ENCODE data around the gene PTPN1.

PTPN1 gene

GRCh38 chr20:50554694-50555579 is 44.8 kb downstream of the PTPN1 start:
- H3K79me2 ChIP-seq (ENCODE audit: insufficient read depth, low read length) = no peaks in the 10 kb centered on the region; the same call in 1 of the 2 replicates
- H3K36me3 ChIP-seq (ENCODE audit: insufficient read depth, low read length) = no peaks in the 10 kb centered on the region
- H3K4me2 ChIP-seq (ENCODE audit: low read length) = no peak overlapping the region
- no peak overlapping the region for H3K9ac ChIP-seq (ENCODE audit: low read length)
- H2AFZ ChIP-seq (ENCODE audit: low read length) = no peak overlapping the region
- H3K27me3 ChIP-seq (ENCODE audit: insufficient read depth, low read length) = no peaks in the 10 kb centered on the region
- H3K4me3 ChIP-seq (ENCODE audit: low read depth, low read length, poor library complexity, severe bottlenecking) = no peak overlapping the region
- no peaks in the 10 kb centered on the region for H3K9me2 ChIP-seq (ENCODE audit: low read depth, low read length)
- H3F3A ChIP-seq (ENCODE audit: insufficient read depth, low read length) = no peaks in the 10 kb centered on the region
- H3K4me1 ChIP-seq (ENCODE audit: insufficient read depth, low read length, severe bottlenecking) = no peaks in the 10 kb centered on the region
- H3K9me3 ChIP-seq (ENCODE audit: low read length) = peaks cover 3% of the 10 kb centered on the region; the same call in 1 of the 2 replicates
- TF ChIP-seq EZH2 (IDR thresholded peaks at IDR 0.05; ENCODE audit: borderline replicate concordance, low read length) (no peak), CTCF (IDR thresholded peaks at IDR 0.05; ENCODE audit: low read length) (no peak)
- H3K27ac ChIP-seq (ENCODE audit: low read depth, low read length, poor library complexity, severe bottlenecking) = no peak overlapping the region
- H4K20me1 ChIP-seq (ENCODE audit: insufficient read depth, low read length) = no peaks in the 10 kb centered on the region

GRCh38 chr20:50555662-50556061 is 45.5 kb downstream of the PTPN1 start:
- Histone ChIP-seq H3K79me2 (ENCODE audit: insufficient read depth, low read length) (no peaks in the 10 kb centered on the region; the same call in 1 of the 2 replicates), H3K4me3 (ENCODE audit: low read depth, low read length, poor library complexity, severe bottlenecking) (no peak overlapping the region), H3K27ac (ENCODE audit: low read depth, low read length, poor library complexity, severe bottlenecking) (no peak overlapping the region), H3K9me2 (ENCODE audit: low read depth, low read length) (no peaks in the 10 kb centered on the region), H2AFZ (ENCODE audit: low read length) (no peak overlapping the region), H3K9me3 (ENCODE audit: low read length) (peaks cover 3% of the 10 kb centered on the region; the same call in 1 of the 2 replicates), H3K36me3 (ENCODE audit: insufficient read depth, low read length) (no peaks in the 10 kb centered on the region), H3K27me3 (ENCODE audit: insufficient read depth, low read length) (no peaks in the 10 kb centered on the region), H4K20me1 (ENCODE audit: insufficient read depth, low read length) (no peaks in the 10 kb centered on the region), H3K4me1 (ENCODE audit: insufficient read depth, low read length, severe bottlenecking) (no peaks in the 10 kb centered on the region), H3K4me2 (ENCODE audit: low read length) (no peak overlapping the region), H3K9ac (ENCODE audit: low read length) (no peak overlapping the region), H3F3A (ENCODE audit: insufficient read depth, low read length) (no peaks in the 10 kb centered on the region)
- no peak for TF ChIP-seq CTCF (IDR thresholded peaks at IDR 0.05; ENCODE audit: low read length)
- TF ChIP-seq EZH2 (IDR thresholded peaks at IDR 0.05; ENCODE audit: borderline replicate concordance, low read length) = no peak

- H3K27me3 ChIP-seq (ENCODE audit: insufficient read depth, low read length) = no peaks in the 10 kb centered on the region
- H2AFZ ChIP-seq (ENCODE audit: low read length) = no peak overlapping the region
- no peak overlapping the region for H3K9ac ChIP-seq (ENCODE audit: low read length)
- no peaks in the 10 kb centered on the region; the same call in 1 of the 2 replicates for H3K79me2 ChIP-seq (ENCODE audit: insufficient read depth, low read length)
- no peaks in the 10 kb centered on the region for H3K4me1 ChIP-seq (ENCODE audit: insufficient read depth, low read length, severe bottlenecking)
- peaks cover 16% of the 10 kb centered on the region; the same call in 1 of the 2 replicates for H3K36me3 ChIP-seq (ENCODE audit: insufficient read depth, low read length)
- no peak overlapping the region for H3K4me2 ChIP-seq (ENCODE audit: low read length)
- H3K27ac ChIP-seq (ENCODE audit: low read depth, low read length, poor library complexity, severe bottlenecking) = no peak overlapping the region
- TF ChIP-seq EZH2 (IDR thresholded peaks at IDR 0.05; ENCODE audit: borderline replicate concordance, low read length) (no peak), CTCF (IDR thresholded peaks at IDR 0.05; ENCODE audit: low read length) (no peak)
- H3F3A ChIP-seq (ENCODE audit: insufficient read depth, low read length) = no peaks in the 10 kb centered on the region
- H3K9me2 ChIP-seq (ENCODE audit: low read depth, low read length) = no peaks in the 10 kb centered on the region
- no peaks in the 10 kb centered on the region for H4K20me1 ChIP-seq (ENCODE audit: insufficient read depth, low read length)
- peaks cover 3% of the 10 kb centered on the region; the same call in 1 of the 2 replicates for H3K9me3 ChIP-seq (ENCODE audit: low read length)
- H3K4me3 ChIP-seq (ENCODE audit: low read depth, low read length, poor library complexity, severe bottlenecking) = no peak overlapping the region
Measured at GRCh38 chr20:50557549-50558134, 47.5 kb downstream of the PTPN1 start.
